ENCODE data around the gene NINJ2.

GRCh38 chr12:681568-682256, 18.5 kb upstream of the NINJ2 start:
- TF ChIP-seq POLR2A (IDR thresholded peaks at IDR 0.05): no peak
- no peak for TF ChIP-seq POLR2AphosphoS5 (IDR thresholded peaks at IDR 0.05)
- no peak for TF ChIP-seq CTCF (IDR thresholded peaks at IDR 0.05)
